Chondrocyte (in vitro differentiated cells): ENCODE results near the gene NUP210. TPM values are rescaled to one million over a fixed set of nuclear protein-coding genes. Genes with fewer than 3 reads are reported as not detected.
A peak's percentile ranks its signal among the peaks of the same experiment; 100 is the strongest.

ENCODE experiments used
- DNase-seq: peaks from one replicate; pipeline ENCODE4 v3.0.0; 2021; ENCODE audit warnings: mixed read lengths, low spot score
- H3K27ac Mint-ChIP-seq: one replicate; pipeline ENCODE4 v1.8.0; 2021; ENCODE audit warnings: mild to moderate bottlenecking, moderate library complexity, mixed read lengths; ENCODE audit not compliant: unreplicated experiment
- H3K27me3 Mint-ChIP-seq: 2 replicates; pipeline ENCODE4 v1.8.0; 2021; ENCODE audit warnings: low read depth, mixed read lengths
- H3K36me3 Mint-ChIP-seq: 2 replicates; pipeline ENCODE4 v1.8.0; 2021; ENCODE audit warnings: low read depth, mixed read lengths
- H3K4me1 Mint-ChIP-seq: 2 replicates; pipeline ENCODE4 v1.8.0; 2021; ENCODE audit warnings: low read depth, mild to moderate bottlenecking, mixed read lengths
- H3K4me3 Mint-ChIP-seq: one replicate; pipeline ENCODE4 v1.8.0; 2021; ENCODE audit warnings: mild to moderate bottlenecking, moderate library complexity, mixed read lengths; ENCODE audit not compliant: unreplicated experiment
- H3K9me3 Mint-ChIP-seq: 2 replicates; pipeline ENCODE4 v1.8.0; 2021; ENCODE audit warnings: low read depth, mixed read lengths
- CTCF ChIP-seq: fragments of 200-600 bp; sonication (generic); IDR thresholded peaks from 2 replicates; pipeline ENCODE4 v1.5.0; 2021; ENCODE audit warnings: antibody characterized with exemption, mild to moderate bottlenecking, moderate library complexity
- total RNA-seq: library from RNA; stranded (reverse); gene quantifications from 3 replicates; pipeline ENCODE4 v1.2.1, GENCODE V29; 2021

Gene NUP210
- total RNA-seq, 1 donor from 2014 or later, result 0.72 TPM

DNA sequence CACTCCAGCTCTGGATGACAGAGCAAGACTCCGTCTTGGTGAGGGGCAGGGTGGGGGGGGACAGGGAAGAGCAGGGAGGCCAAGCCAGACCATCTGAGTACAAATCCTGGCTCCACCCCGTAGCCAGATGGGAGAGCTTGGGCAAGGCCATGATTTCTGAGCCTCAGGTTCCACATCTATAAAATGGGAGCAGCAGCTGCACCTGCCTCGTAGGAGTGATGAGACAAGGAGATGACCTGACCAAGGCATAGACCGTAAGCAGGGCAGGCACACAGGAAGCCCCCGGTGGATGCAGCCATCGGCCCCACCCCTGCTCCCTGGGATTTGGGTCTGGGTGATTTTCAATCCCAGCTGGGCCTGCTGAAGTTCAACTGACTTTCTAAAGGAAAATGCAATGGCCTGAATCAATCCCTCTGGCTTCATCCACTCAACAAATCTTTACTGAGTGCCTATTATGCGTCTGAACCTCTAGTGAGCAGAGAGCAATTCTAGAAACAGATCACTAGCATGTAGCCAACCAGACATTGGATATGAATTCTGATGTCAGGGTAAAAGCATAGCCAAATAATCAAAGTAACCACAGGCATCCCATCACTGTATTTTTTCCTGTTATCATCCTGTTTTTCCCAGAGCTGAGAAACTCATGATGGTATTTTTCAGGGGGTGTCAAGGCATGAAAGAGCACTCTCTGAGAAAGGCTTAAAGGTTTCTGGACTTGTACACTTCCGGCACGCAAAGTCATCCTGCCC lies 141.2 kb downstream of the NUP210 start:
- no peak overlapping the region for H3K4me3 Mint-ChIP-seq
- peaks cover 22% of the 10 kb centered on the region for H3K4me1 Mint-ChIP-seq
- peaks cover 4% of the 10 kb centered on the region for H3K36me3 Mint-ChIP-seq
- DNase-seq, result no peak
- no peak overlapping the region for H3K27ac Mint-ChIP-seq
- TF ChIP-seq CTCF, result no peak
- peaks cover 28% of the 10 kb centered on the region for H3K27me3 Mint-ChIP-seq
- H3K9me3 Mint-ChIP-seq, result peaks cover 3% of the 10 kb centered on the region

DNA sequence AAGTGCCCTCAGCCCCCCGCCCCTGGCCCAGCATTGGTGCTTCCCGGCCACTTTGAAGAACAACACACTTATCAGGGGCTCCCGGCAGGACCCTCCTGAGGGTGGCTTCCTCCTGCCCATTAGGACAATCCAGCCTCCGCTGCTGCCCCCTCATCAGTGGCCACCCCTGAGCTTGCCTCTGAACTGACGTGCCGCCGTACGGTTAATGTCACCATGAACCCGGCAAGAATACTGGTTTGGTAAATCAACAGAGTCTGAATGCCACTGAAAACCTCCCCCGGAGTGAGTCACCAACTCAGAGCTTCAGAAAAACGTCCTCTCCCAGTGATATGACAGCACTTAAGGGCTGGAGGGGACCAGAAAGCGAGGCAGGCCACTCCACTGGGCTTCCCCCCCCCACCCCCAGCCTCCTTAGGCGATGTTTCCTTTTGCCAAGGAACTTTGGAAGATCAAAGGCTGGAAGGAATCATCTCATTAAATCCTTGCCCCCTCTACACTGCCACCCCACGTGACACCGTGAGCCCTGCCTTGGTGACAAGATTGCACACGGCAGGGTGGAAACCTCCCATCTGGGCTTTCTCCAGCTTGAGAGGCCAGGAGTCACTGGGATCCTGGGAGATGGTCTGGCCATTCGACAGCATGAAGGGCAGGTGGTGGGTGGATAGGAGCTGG lies 142.1 kb downstream of the NUP210 start:
- no peak for TF ChIP-seq CTCF
- no peaks in the 10 kb centered on the region for H3K36me3 Mint-ChIP-seq
- DNase-seq, result peak; percentile 68
- no peak overlapping the region for H3K4me3 Mint-ChIP-seq
- H3K27me3 Mint-ChIP-seq, result peaks cover 27% of the 10 kb centered on the region
- H3K9me3 Mint-ChIP-seq, result no peaks in the 10 kb centered on the region
- peaks cover 19% of the 10 kb centered on the region for H3K4me1 Mint-ChIP-seq
- H3K27ac Mint-ChIP-seq, result no peak overlapping the region

GRCh38 chr3:13277196-13277813 lies 142.8 kb downstream of the NUP210 start:
- Mint-ChIP-seq H3K4me3 (no peak overlapping the region), H3K9me3 (no peaks in the 10 kb centered on the region), H3K4me1 (peaks cover 19% of the 10 kb centered on the region), H3K27ac (no peak overlapping the region), H3K27me3 (peaks cover 31% of the 10 kb centered on the region), H3K36me3 (no peaks in the 10 kb centered on the region)
- peak; percentile 38 for DNase-seq
- no peak for TF ChIP-seq CTCF

GRCh38 chr3:13276438-13277195 lies 143.5 kb downstream of the NUP210 start:
- Mint-ChIP-seq H3K4me3 (no peak overlapping the region), H3K27ac (no peak overlapping the region), H3K9me3 (no peaks in the 10 kb centered on the region), H3K27me3 (peaks cover 36% of the 10 kb centered on the region), H3K4me1 (peaks cover 18% of the 10 kb centered on the region), H3K36me3 (no peaks in the 10 kb centered on the region)
- peak; percentile 70 for DNase-seq
- TF ChIP-seq CTCF, result no peak
